ENCODE data around the gene PPP1R1B.

Gene PPP1R1B

GRCh38 chr17:39635614-39636176, 8.9 kb downstream of the PPP1R1B start:
- no peak for DNase-seq

GRCh38 chr17:39636587-39636926, 9.8 kb downstream of the PPP1R1B start:
- DNase-seq, result no peak

GRCh38 chr17:39636927-39637736, 10.4 kb downstream of the PPP1R1B start, which contains the start of gene STARD3:
Gene STARD3, plus strand, starts transcription at chr17:39637144. Its CDS starts 16,388 bp downstream, at chr17:39653532.
- DNase-seq, result peak; percentile 92 to 95

- DNase-seq, result no peak
These were observed 11.6 kb downstream of the PPP1R1B start for GRCh38 chr17:39638317-39638716.

- no peak for DNase-seq
These were observed 12.3 kb downstream of the PPP1R1B start for GRCh38 chr17:39639043-39639442.

GRCh38 chr17:39639566-39640458, 13.1 kb downstream of the PPP1R1B start:
- no peak for DNase-seq

GRCh38 chr17:39640591-39641031, 13.9 kb downstream of the PPP1R1B start:
- no peak for DNase-seq

- DNase-seq, result no peak
These were observed 14.3 kb downstream of the PPP1R1B start for GRCh38 chr17:39641097-39641496.

GRCh38 chr17:39641883-39642282, 15.1 kb downstream of the PPP1R1B start:
- DNase-seq, result no peak

GRCh38 chr17:39642291-39643074, 15.7 kb downstream of the PPP1R1B start:
- no peak for DNase-seq

- DNase-seq, result no peak
These were observed 16.5 kb downstream of the PPP1R1B start for GRCh38 chr17:39643271-39643670.

- DNase-seq, result no peak
These were observed 20.5 kb downstream of the PPP1R1B start for GRCh38 chr17:39647256-39647655.

- no peak for DNase-seq
These were observed 22.0 kb downstream of the PPP1R1B start for GRCh38 chr17:39648616-39649366.

- no peak for DNase-seq
These were observed 23.4 kb downstream of the PPP1R1B start for GRCh38 chr17:39650121-39650579.

GRCh38 chr17:39651923-39652586, 25.3 kb downstream of the PPP1R1B start:
- no peak for DNase-seq

- no peak for DNase-seq
These were observed 26.0 kb downstream of the PPP1R1B start for GRCh38 chr17:39652587-39653315.

- no peak for DNase-seq
These were observed 26.5 kb downstream of the PPP1R1B start for GRCh38 chr17:39653316-39653661.

- peak; percentile 87 to 89 for DNase-seq
These were observed 27.0 kb downstream of the PPP1R1B start for GRCh38 chr17:39653662-39654331.

GRCh38 chr17:39655105-39655504, 28.4 kb downstream of the PPP1R1B start:
- DNase-seq, result no peak

- DNase-seq, result no peak
These were observed 31.6 kb downstream of the PPP1R1B start for GRCh38 chr17:39658346-39658745.
